ENCODE measurements around the gene IFITM5. TPM values are rescaled to one million over a fixed set of nuclear protein-coding genes. Genes with fewer than 3 reads are reported as not detected.

The IFITM5 gene
- total and polyA plus RNA-seq, 2 of the 8 experiments (the other 6 are each of a cell fraction or from before 2014, with no cell fraction given): not detected

GRCh38 chr11:290621-291231 is 8.6 kb downstream of the IFITM5 start (continued):
- no peak for TF ChIP-seq TBP (IDR thresholded peaks at IDR 0.05; ENCODE audit: low read depth, low read length)
- no peak for TF ChIP-seq GTF2F1 (IDR thresholded peaks at IDR 0.05; ENCODE audit: borderline replicate concordance, low read depth, low read length)
- TF ChIP-seq HDAC2 (IDR thresholded peaks at IDR 0.05; ENCODE audit: borderline replicate concordance in 1 of 2, low read depth in 2 of 2, low read length in 2 of 2): no peak
- no peak for TF ChIP-seq JUN (IDR thresholded peaks at IDR 0.05; ENCODE audit: low read depth, low read length)
- no peak for TF ChIP-seq RNF2 (IDR thresholded peaks at IDR 0.05; ENCODE audit: borderline replicate concordance, low read depth, low read length, missing control alignments, poor library complexity, severe bottlenecking)
- no peak for TF ChIP-seq NRF1 (IDR thresholded peaks at IDR 0.05; ENCODE audit: low read depth, low read length)
- TF ChIP-seq MAFK (IDR thresholded peaks at IDR 0.05; ENCODE audit: low read depth, low read length): no peak
- no peak for TF ChIP-seq GABPA (IDR thresholded peaks at IDR 0.05; ENCODE audit: borderline replicate concordance, insufficient read depth, low read length)
- TF ChIP-seq BRCA1 (IDR thresholded peaks at IDR 0.05; ENCODE audit: low read depth, low read length): no peak
- no peak for TF ChIP-seq HDAC6 (IDR thresholded peaks at IDR 0.05; ENCODE audit: low read depth, low read length)
